Neural progenitor cell (in vitro differentiated cells): ENCODE results near the gene F5. TPM values are rescaled to one million over a fixed set of nuclear protein-coding genes. Genes with fewer than 3 reads are reported as not detected.

ENCODE experiments used
- DNase-seq: peaks from one replicate; pipeline ENCODE4 v3.0.0-alpha.2; 2016; ENCODE audit warnings: low spot score
- H2AFZ ChIP-seq: fragments of 200-600 bp; sonication (generic); replicated peaks from 2 replicates; pipeline ENCODE4 v1.6.1; 2016; ENCODE audit warnings: antibody characterized with exemption
- H3F3A ChIP-seq: fragments of 200-600 bp; sonication (generic); 2 replicates; pipeline ENCODE4 v1.6.1; 2016; ENCODE audit warnings: antibody characterized with exemption, low read depth
- H3K27ac ChIP-seq: fragments of 200-600 bp; sonication (generic); 2 replicates; pipeline ENCODE4 v1.5.1; 2016; ENCODE audit warnings: mild to moderate bottlenecking
- H3K27me3 ChIP-seq: fragments of 200-600 bp; sonication (generic); 2 replicates; pipeline ENCODE4 v1.6.1; 2016; ENCODE audit warnings: mild to moderate bottlenecking, moderate library complexity
- H3K36me3 ChIP-seq: fragments of 200-600 bp; sonication (generic); 2 replicates; pipeline ENCODE4 v1.5.1; 2016
- H3K4me1 ChIP-seq: fragments of 200-600 bp; sonication (generic); 2 replicates; pipeline ENCODE4 v1.6.1; 2016; ENCODE audit warnings: mixed run types
- H3K4me2 ChIP-seq: fragments of 200-600 bp; sonication (generic); 2 replicates; pipeline ENCODE4 v1.6.1; 2016
- H3K4me3 ChIP-seq: fragments of 200-600 bp; sonication (generic); 2 replicates; pipeline ENCODE4 v1.5.1; 2016
- H3K79me2 ChIP-seq: fragments of 200-600 bp; sonication (generic); 2 replicates; pipeline ENCODE4 v1.6.1; 2016; ENCODE audit warnings: low read depth
- H3K9ac ChIP-seq: fragments of 200-600 bp; sonication (generic); 2 replicates; pipeline ENCODE4 v1.6.1; 2016
- H3K9me3 ChIP-seq: fragments of 200-600 bp; sonication (generic); 2 replicates; pipeline ENCODE4 v1.5.1; 2016; ENCODE audit warnings: low read depth
- H4K20me1 ChIP-seq: fragments of 200-600 bp; sonication (generic); 2 replicates; pipeline ENCODE4 v1.6.1; 2016; ENCODE audit warnings: low read depth
- H3K27ac Mint-ChIP-seq: 3 replicates; pipeline ENCODE4 v1.8.0; 2021; ENCODE audit warnings: mixed read lengths
- H3K27me3 Mint-ChIP-seq: 2 replicates; pipeline ENCODE4 v1.8.0; 2022; ENCODE audit warnings: low read depth, mild to moderate bottlenecking, inconsistent platforms, moderate library complexity, mixed read lengths; ENCODE audit not compliant: insufficient read depth
- H3K36me3 Mint-ChIP-seq: 3 replicates; pipeline ENCODE4 v1.8.0; 2021; ENCODE audit warnings: mixed read lengths
- H3K4me1 Mint-ChIP-seq: 3 replicates; pipeline ENCODE4 v1.8.0; 2021; ENCODE audit warnings: mixed read lengths
- H3K4me3 Mint-ChIP-seq: 3 replicates; pipeline ENCODE4 v1.8.0; 2021; ENCODE audit warnings: mild to moderate bottlenecking, moderate library complexity, mixed read lengths
- H3K9me3 Mint-ChIP-seq: 3 replicates; pipeline ENCODE4 v1.8.0; 2020; ENCODE audit warnings: mixed read lengths
- EZH2 ChIP-seq: fragments of 200-600 bp; sonication (generic); IDR thresholded peaks from 2 replicates; pipeline ENCODE4 v1.6.1; 2017; ENCODE audit warnings: antibody characterized with exemption, mild to moderate bottlenecking, moderate library complexity
- EZH2phosphoT487 ChIP-seq: fragments of 200-600 bp; sonication (generic); IDR thresholded peaks from 2 replicates; pipeline ENCODE4 v1.6.1; 2017; ENCODE audit warnings: antibody characterized with exemption
- total RNA-seq: library from RNA; depleted of rRNA; stranded (reverse); fragments of >200 nt; gene quantifications from 2 replicates; pipeline ENCODE4 v1.2.3, GENCODE V29; 2015; ENCODE audit warnings: low replicate concordance
- TF ChIP-seq, protein P1 (sequence below): fragments of 200-600 bp; sonication (generic); IDR thresholded peaks from 2 replicates; pipeline ENCODE4 v1.5.1; 2017; ENCODE audit warnings: antibody characterized with exemption, mild to moderate bottlenecking

Gene F5
- total RNA-seq, 1 donor from 2014 or later: not detected

DNA sequence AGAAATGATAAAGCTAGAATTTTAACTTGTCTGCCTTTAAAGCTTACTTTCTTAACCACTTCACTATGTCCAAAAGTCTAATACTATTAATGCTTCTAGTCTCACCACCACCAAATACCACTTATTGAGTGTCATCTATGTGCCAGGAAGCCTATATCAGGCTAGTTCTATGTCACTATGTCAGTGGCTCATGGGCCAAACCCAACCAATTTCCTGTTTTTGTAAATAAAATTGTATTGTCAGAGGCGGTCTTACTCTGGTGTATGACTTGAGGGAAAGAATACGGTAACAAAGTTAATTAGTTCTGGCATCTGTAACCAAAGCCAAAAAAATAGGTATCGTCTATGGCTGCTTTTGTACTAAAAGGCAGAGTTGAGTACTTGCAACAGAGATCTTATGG, 14.8 kb downstream of the F5 start:
- H3K4me1 Mint-ChIP-seq: no peaks in the 10 kb centered on the region
- Histone ChIP-seq H4K20me1 (no peaks in the 10 kb centered on the region), H2AFZ (no peak overlapping the region), H3K27ac (no peak overlapping the region), H3K36me3 (no peaks in the 10 kb centered on the region), H3K27me3 (peaks cover 8% of the 10 kb centered on the region), H3K9ac (no peak overlapping the region), H3K9me3 (no peaks in the 10 kb centered on the region), H3K4me1 (no peaks in the 10 kb centered on the region), H3K4me3 (no peak overlapping the region), H3K4me2 (no peak overlapping the region), H3F3A (no peaks in the 10 kb centered on the region), H3K79me2 (no peaks in the 10 kb centered on the region)
- no peak overlapping the region for H3K27ac Mint-ChIP-seq
- DNase-seq: no peak
- peaks cover 3% of the 10 kb centered on the region for H3K27me3 Mint-ChIP-seq
- H3K9me3 Mint-ChIP-seq: no peaks in the 10 kb centered on the region
- H3K4me3 Mint-ChIP-seq: no peak overlapping the region
- TF ChIP-seq, protein P1, sequence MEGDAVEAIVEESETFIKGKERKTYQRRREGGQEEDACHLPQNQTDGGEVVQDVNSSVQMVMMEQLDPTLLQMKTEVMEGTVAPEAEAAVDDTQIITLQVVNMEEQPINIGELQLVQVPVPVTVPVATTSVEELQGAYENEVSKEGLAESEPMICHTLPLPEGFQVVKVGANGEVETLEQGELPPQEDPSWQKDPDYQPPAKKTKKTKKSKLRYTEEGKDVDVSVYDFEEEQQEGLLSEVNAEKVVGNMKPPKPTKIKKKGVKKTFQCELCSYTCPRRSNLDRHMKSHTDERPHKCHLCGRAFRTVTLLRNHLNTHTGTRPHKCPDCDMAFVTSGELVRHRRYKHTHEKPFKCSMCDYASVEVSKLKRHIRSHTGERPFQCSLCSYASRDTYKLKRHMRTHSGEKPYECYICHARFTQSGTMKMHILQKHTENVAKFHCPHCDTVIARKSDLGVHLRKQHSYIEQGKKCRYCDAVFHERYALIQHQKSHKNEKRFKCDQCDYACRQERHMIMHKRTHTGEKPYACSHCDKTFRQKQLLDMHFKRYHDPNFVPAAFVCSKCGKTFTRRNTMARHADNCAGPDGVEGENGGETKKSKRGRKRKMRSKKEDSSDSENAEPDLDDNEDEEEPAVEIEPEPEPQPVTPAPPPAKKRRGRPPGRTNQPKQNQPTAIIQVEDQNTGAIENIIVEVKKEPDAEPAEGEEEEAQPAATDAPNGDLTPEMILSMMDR: no peak
- TF ChIP-seq EZH2phosphoT487 (no peak), EZH2 (no peak)
- no peaks in the 10 kb centered on the region for H3K36me3 Mint-ChIP-seq

DNA sequence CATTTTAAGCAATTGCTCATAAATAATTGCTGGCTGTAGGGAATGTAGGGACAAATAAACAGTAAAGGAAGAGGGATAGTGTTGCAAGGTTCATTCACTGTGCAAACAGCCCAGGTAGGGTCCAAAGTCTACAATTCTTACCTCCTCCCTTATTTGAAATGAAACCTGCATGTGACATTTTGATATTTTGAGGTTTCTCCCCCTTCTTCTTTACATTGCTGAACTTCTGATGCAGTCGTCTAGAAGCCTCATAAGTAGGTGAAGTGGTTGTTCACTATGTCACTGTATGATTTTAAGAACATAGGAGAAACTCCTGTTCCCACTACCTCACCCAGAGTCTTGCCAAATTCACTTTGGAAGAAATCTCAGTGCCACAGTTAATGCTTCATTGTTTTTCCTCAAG, 16.1 kb downstream of the F5 start:
- H3K4me3 ChIP-seq: no peak overlapping the region
- Mint-ChIP-seq H3K27me3 (no peaks in the 10 kb centered on the region), H3K36me3 (no peaks in the 10 kb centered on the region), H3K4me3 (no peak overlapping the region), H3K4me1 (no peaks in the 10 kb centered on the region), H3K9me3 (no peaks in the 10 kb centered on the region), H3K27ac (no peak overlapping the region)
- H3F3A ChIP-seq: no peaks in the 10 kb centered on the region
- H4K20me1 ChIP-seq: no peaks in the 10 kb centered on the region
- H3K9me3 ChIP-seq: no peaks in the 10 kb centered on the region
- H3K27me3 ChIP-seq: peaks cover 8% of the 10 kb centered on the region
- DNase-seq: no peak
- no peak overlapping the region for H3K4me2 ChIP-seq
- H3K4me1 ChIP-seq: no peaks in the 10 kb centered on the region
- H3K79me2 ChIP-seq: no peaks in the 10 kb centered on the region
- H2AFZ ChIP-seq: no peak overlapping the region
- TF ChIP-seq EZH2phosphoT487: no peak
- no peak for TF ChIP-seq EZH2
- TF ChIP-seq, protein P1: no peak
- no peaks in the 10 kb centered on the region for H3K36me3 ChIP-seq
- H3K9ac ChIP-seq: no peak overlapping the region
- no peak overlapping the region for H3K27ac ChIP-seq

DNA sequence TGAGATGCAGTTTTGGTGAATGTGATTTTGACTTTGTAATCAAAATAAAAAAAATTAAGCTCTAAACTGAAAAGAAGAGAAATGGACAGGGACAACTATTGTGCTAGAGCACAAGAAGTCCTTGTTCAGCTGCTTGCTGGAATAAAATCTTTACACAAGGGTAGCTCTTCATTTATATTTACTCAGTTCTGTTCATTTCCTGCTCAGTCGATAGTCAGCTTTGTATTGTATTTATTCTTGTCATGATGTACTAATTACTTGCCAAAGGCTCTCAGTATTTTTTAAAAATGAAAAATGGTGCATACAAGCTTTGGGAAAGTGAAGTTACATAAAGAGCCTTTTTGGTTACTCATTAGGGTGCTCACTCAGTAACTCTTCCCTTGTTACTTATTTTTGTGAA, 17.8 kb downstream of the F5 start:
- Mint-ChIP-seq H3K27ac (no peak overlapping the region), H3K9me3 (no peaks in the 10 kb centered on the region), H3K4me1 (no peaks in the 10 kb centered on the region), H3K4me3 (no peak overlapping the region), H3K36me3 (no peaks in the 10 kb centered on the region), H3K27me3 (peaks cover 3% of the 10 kb centered on the region)
- Histone ChIP-seq H3K27me3 (peaks cover 8% of the 10 kb centered on the region), H3K9ac (no peak overlapping the region), H3K36me3 (no peaks in the 10 kb centered on the region), H3K27ac (no peak overlapping the region), H3K4me3 (no peak overlapping the region), H3K9me3 (no peaks in the 10 kb centered on the region), H2AFZ (no peak overlapping the region), H3K4me2 (no peak overlapping the region), H3K79me2 (no peaks in the 10 kb centered on the region), H3F3A (no peaks in the 10 kb centered on the region), H4K20me1 (no peaks in the 10 kb centered on the region), H3K4me1 (no peaks in the 10 kb centered on the region)
- no peak for DNase-seq
- TF ChIP-seq EZH2 (no peak), EZH2phosphoT487 (no peak)
- TF ChIP-seq, protein P1: no peak
